Liver (tissue), 3 donors: ENCODE data around the gene CD79A.

ENCODE experiments used
- CTCF ChIP-seq: fragments of 150-350 bp; IDR thresholded peaks from 2 replicates; pipeline ENCODE4 v1.5.1; 2017; ENCODE audit warnings: improper control_type of control experiment, low read depth, low read length; ENCODE audit not compliant: missing input control
- RAD21 ChIP-seq, 2 donors: IDR thresholded peaks; 2 replicates each; pipeline ENCODE4 v1.6.1; 2016; ENCODE audit warnings: antibody characterized with exemption in 2 of 2, mild to moderate bottlenecking in 2 of 2
- REST ChIP-seq: IDR thresholded peaks from 2 replicates; pipeline ENCODE4 v1.6.1; 2016; ENCODE audit warnings: antibody characterized with exemption, mild to moderate bottlenecking
- donor health status: healthy.
- donor health status: healthy.

DNA sequence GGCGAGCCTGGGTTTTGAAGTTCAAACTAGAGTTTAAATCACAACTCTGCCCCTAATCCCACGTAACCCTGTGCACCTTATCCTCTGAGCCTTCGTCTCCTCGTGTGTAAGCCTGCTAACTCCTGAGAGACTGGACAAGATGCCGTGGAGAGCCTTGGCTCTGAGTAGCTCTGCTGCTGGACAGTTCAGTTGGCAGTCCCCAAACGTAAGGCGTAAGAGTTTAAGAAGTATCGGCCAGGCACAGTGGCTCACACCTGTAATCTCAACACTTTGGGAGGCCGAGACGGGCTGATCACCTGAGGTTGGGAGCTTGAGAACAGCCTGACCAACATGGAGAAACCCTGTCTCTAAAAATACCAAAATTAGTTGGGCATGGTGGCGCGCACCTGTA is 4.7 kb upstream of the CD79A start:
- TF ChIP-seq CTCF (no peak), RAD21 (IDR thresholded peaks at IDR 0.05) (no peak), REST (no peak)
